GM21737 (cell line): Measurements from ENCODE around the gene TRIM59.
A peak's percentile ranks its signal among the peaks of the same experiment; 100 is the strongest.

Experiments used
- ATAC-seq: cut with Tn5 transposase; IDR thresholded peaks from one replicate; pipeline ENCODE4 v1.9.1; 2021; ENCODE audit warnings: mild to moderate bottlenecking, moderate library complexity; ENCODE audit not compliant: unreplicated experiment

Gene TRIM59

DNA sequence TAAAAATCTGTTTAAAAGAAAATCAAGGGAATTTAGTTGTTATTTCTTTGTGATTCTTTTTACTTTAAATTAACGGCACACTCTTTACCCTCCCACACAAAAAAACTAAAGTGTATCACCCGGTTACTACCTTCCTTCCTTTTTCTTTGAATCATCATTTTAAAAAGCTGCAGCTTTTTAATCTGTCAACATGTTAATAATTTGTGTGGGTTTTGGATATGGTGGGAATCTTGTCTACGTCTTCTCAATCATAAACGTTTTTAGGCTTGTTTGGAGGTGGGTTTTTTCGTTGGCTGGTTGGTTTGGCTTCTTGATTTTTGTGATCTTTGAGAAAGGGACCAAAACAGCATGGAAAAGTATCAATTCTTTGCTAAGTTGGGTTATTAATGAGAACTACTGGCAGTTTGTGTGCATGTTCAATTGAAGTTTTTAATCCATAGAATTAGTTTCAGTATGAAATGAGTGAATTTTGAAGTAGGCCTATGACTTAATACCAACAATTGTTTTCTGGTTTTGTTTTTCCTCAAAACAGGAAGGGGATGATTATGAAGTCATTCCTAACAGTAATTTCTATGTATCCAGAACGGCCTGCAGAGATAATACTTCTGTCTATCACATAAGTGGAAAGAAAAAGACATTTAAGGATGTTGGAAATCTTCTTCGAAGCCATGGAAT is 45.7 kb downstream of the TRIM59 start:
- no peak for ATAC-seq

DNA sequence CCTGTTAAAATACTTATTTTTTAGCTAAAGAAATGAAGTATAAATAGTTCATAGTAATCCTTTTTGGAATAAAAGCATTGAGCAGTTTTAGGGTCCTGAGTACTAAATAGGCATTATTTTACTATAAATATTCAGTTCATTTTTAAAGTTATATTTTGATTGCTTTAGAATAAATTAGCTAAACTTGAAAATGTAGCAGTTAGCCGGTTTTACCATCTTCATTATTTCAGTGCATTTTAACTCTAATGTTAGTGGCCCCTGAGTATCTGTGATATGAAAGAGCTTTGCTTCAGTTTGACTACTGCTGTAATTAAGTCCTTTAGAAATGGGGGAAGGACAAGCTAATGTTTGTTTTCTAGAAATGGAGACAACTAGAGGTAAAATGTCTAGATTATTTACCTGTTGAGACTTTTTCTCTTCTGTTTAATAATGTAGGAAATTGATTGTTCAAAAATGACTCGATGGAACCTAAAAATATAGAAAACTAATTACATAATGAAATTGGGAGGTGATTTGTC is 46.5 kb downstream of the TRIM59 start:
- ATAC-seq = no peak

DNA sequence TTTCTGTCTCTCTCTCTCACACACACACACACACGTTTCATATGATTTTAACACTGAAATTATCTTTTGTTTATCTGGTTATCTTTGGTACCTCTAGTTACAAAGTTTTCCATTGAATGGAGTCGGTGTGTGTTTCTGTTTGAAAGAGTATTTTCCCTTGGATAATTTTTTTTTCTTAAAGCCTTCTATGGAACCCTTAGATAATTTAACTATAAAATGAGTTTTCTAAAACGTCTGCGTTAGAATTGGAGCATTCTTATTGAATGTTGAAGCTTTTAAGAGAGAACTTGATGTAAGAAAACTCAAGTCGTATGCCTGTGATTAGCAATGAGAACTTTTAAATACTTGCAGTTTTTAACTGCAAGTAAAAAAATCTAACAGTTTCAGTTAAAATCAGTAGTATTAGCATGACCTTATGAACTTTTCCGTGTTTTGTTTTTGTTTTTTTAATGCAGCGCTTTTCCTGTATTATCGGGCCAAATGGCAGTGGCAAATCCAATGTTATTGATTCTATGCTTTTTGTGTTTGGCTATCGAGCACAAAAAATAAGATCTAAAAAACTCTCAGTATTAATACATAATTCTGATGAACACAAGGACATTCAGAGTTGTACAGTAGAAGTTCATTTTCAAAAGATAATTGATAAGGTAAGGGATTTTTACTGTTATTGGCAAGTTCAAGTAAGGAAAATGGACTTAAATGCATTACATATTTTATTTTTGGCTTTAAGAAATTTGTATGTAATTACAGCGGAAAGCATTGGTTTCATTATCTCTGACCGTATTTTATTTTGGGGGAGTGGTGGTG is 47.2 kb downstream of the TRIM59 start:
- ATAC-seq = no peak

DNA sequence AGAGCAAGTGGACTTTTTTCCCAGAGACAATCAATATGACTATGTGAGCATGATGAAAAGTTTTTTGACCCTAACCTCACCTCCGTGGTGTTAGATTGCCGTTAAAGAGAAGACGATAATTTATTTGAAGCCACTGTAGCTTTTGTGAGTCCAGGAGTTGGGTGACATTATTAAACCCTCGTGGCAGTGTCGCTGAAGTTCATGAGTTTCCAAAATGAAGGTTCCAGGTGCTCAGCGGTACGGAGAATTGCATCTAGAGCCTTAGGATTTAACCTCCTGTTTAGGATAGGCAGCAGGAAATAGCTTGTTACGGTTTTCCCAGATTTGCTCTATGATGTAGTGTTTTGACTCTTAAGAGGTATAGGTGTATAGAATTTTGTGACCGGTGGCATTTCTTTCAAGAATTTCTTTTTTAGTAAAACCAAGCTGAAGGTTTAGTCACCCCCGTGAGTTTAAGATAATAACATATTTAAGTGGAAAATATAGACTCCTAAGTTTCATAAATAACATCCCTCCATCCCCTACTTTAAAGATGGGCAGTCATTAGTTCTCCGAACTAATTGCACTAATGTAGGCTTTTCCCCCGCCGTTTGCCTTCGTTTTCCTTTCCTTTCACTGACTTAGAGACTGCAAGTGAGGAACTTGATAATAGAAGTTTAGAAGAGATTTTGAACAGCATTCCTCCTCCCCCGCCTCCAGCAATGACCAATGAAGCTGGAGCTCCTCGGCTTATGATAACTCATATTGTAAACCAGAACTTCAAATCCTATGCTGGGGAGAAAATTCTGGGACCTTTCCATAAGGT is 48.1 kb downstream of the TRIM59 start:
- no peak for ATAC-seq

DNA sequence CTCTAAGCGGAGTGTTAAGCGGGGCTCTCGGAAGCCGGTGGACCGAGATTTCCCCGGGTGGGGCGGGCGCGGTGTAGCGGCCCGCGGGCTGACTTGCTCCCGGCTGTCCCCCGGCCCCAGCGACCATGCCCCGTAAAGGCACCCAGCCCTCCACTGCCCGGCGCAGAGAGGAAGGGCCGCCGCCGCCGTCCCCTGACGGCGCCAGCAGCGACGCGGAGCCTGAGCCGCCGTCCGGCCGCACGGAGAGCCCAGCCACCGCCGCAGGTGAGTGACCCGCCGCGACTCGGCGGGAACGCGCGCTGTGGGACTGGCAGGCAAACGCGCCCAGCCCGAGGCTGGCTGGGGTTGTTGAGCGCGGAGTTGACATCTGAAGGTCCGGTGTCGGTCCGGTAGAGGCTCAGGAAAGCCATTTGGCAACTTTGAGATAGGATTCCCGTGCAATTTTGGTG is 48.9 kb downstream of the TRIM59 start:
- peak; percentile 13 for ATAC-seq

DNA sequence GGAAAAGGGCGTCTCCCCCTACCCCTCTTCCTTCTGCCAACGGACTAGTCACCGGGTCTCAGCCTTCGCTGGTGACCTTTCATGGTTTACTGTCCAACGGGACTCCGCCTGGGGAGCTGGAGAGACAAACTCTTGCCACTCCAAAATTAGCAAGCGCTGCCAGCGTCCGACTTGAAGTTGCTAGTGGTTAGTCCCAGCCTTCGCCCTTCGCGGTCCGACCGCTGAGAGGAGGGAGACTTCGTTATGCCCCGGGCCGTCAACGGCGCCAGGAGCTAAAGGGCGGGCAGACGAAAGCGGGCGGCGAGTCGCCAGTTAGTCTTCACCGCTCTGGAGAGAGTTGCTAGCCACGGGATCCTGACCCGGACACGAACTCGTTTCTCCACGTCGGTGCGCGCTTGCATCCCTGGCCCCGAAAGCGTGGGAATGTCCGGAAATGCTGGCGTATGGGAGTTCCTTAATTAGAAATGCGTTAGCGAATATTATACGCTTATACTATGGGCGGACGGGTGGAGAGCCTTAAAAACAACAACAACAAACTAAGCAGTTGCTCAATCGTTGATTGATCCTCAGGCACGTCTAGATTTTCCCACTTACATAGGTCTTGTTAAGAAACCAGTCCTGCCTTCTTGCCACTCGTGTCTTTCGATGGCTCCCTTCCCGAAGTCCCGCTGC is 49.4 kb downstream of the TRIM59 start:
- ATAC-seq = peak; percentile 10

DNA sequence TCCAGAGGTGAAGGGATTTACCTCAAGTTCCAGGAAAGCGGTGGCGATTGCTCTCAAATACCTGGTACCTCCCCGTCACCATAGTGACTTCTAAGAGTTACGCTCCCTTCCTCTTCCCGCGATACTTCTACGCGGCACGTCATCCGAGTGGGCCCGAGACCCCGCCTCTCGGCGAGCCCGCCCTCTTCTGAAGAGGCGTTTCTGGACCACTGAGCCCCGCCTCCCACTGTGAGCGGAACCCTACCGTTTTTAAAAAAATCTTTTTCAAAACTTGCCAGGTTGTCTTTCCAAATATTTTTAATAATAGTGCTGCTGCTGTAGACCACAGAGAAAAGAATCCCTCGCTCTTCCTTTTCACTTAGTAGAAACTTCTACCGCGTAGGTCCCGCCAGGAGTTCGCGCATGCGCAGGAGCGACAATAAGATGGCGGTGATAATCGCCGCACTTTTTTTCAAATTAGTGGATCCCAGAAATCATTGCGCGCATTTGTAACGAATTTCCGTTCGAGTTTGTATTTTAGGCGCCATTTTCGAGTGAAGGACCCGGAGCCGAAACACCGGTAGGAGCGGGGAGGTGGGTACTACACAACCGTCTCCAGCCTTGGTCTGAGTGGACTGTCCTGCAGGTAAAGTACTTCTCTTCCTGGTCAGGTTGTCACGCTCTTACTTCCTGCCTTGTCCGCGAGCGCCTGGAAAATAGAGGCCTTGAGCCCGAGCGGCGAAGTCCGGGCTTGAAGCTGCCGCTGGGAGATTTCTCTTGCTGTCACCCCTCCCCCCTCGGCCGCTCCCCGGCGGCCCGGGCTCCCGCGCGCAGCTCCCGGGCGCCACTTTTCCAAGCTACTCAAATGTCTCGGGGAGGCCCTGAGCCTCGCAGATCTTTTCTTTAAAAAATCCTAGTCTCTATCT is 50.2 kb downstream of the TRIM59 start, which contains the start of the genes IFT80 and SMC4:
TSS of gene IFT80 (minus strand) at position 101 of the 905 bp plus-strand sequence. CDS start 14,625 bp downstream, outside the sequence.
TSS of gene SMC4 (plus strand) at position 526 of the 905 bp plus-strand sequence. CDS start 1,177 bp downstream, outside the sequence.
- peak; percentile 96 for ATAC-seq

DNA sequence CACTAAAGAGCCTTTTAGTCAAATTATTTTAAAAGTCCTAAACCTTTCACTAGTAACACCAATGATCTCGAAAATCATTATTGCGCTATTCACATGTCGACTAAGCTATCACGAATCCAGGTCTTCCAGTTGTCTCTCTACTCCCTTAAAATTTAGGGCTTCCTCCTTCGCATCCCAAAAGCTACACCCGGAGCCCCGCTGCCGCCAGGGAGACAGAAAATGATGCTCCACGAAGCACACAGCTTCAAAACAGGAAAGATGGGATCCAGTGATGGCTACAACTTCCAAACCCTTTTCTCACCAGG is 50.8 kb downstream of the TRIM59 start:
- ATAC-seq = peak; percentile 19

DNA sequence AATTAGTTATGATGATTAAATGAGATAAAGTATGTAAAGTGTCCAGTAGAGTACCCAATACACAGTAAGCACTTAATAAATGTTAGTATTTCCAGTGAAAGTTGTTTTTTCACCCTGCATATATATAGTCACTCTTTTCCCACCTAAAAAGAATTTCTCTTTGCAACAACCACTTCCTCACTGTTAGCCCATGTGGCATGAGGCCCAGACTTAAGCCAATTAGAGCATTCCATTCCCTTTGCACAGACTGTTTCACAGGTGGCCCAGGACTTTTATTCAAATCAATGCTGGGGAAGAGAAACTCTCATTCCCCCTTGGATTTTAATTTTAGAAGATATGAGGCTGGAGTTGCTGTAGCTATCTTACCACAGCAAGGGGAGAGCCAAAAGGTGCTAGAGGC is 54.3 kb downstream of the TRIM59 start:
- no peak for ATAC-seq

DNA sequence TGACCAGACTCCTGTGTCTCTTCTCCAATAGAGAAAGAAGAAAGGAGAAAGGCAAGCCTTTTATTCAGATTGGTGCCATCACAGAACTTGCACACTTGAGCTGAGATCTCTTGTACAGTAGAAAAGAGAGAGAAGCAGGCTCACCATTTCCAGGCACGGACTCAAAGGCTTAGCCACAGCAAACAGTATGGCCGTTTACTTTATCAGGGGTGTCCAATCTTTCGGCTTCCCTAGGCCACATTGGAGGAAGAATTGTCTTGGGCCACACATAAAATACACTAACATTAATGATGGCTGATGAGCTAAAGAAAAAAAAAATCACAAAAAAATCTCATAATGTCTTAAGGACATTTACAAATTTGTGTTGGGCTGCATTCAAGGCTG is 55.6 kb downstream of the TRIM59 start:
- no peak for ATAC-seq

DNA sequence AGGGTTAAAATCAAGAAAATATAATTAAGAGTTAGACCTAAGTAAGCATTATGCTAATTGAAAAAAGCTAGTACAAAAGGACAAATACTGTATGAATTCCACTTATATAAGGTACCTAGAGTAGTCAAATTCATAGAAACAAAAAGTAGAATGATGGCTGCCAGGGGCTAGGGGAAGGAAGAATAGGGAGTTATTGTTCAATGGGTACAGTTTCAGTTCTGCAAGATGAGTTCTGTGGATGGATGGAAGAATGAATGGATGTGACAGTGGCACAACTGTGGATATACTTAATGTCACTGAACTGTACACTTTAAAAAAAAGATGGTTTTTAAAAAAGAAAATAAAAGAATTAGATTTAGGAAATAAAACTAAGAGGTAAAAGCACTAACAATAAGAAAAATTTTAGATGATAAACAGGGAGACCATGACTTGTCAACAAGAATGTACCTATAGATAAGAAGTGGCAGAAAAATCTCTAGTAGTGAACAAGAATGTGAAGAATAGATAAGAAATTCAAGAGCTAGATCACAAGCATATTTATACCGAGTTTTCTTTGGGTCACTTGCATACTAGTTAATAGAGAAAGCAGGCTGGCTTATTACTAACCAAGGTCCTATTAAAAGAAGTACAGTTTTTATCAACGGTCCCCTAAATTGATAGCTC is 56.1 kb downstream of the TRIM59 start:
- no peak for ATAC-seq

DNA sequence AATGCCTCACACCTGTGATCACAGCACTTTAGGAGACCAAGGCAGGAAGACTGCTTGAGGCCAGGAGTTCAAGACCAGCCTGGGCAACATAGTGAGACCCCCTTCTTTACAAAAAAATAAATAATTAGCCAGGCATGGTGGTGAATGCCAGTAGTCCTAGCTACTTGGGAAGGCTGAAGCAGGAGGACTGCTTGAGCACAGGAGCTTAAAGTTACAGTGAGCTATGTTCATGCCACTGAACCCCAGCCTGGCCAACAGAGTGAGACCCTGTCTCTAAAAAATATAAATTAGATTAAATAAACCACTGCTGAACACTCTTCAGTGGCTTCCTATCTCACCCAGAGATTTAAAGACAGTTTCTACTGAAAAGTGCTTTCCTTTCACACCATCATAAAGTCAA is 56.8 kb downstream of the TRIM59 start:
- no peak for ATAC-seq

DNA sequence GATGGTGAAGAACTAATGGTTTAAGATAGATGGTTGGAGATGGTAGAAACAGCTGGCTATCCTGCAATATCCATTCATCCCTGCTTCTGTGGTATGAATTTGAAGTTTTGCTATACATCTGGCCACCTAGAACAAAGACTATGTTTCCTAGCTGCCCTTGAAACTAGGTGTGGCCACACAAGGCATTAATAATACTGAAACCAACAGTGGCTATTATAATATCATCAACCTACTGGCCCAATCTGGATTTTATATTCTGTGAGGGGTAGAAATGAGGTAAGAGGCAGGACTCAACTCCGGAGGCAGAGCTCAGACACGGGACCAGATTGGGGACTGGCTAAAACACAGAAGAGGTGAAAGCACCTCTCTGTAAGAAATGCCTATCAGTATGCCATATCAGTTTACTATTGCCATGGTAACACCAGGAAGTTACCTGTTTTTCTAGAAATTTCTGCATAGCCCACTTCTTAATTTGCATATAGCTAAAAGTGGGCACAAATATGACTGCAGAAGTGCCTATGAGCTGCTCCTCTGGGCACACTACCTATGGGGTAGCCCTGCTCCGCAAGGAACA is 58.9 kb downstream of the TRIM59 start:
- ATAC-seq = no peak
